Parathyroid adenoma (tissue), 2 donors: ENCODE measurements around the gene ZEB2.

Experiments used
- H2AFZ ChIP-seq: fragments of 300-600 bp; sonication (generic); one replicate; pipeline ENCODE4 v1.7.0; 2017; ENCODE audit warnings: antibody characterized with exemption, mild to moderate bottlenecking
- H3K27ac ChIP-seq: fragments of 300-600 bp; sonication (generic); one replicate; pipeline ENCODE4 v1.7.0; 2017
- H3K27me3 ChIP-seq: fragments of 300-600 bp; sonication (generic); one replicate; pipeline ENCODE4 v1.7.0; 2017; ENCODE audit warnings: low read length; ENCODE audit not compliant: control insufficient read depth, insufficient read depth
- H3K36me3 ChIP-seq: fragments of 300-600 bp; sonication (generic); one replicate; pipeline ENCODE4 v1.7.0; 2017; ENCODE audit warnings: low read length; ENCODE audit not compliant: control insufficient read depth, insufficient read depth
- H3K4me1 ChIP-seq: fragments of 300-600 bp; sonication (generic); one replicate; pipeline ENCODE4 v1.7.0; 2017; ENCODE audit warnings: control low read depth
- H3K4me2 ChIP-seq: fragments of 300-600 bp; sonication (generic); one replicate; pipeline ENCODE4 v1.7.0; 2017; ENCODE audit warnings: low read length
- H3K4me3 ChIP-seq: fragments of 300-600 bp; sonication (generic); one replicate; pipeline ENCODE4 v1.7.0; 2017; ENCODE audit warnings: low read depth, low read length
- H3K79me2 ChIP-seq: fragments of 300-600 bp; sonication (generic); one replicate; pipeline ENCODE4 v1.7.0; 2017; ENCODE audit warnings: control low read depth
- H3K9ac ChIP-seq: fragments of 300-600 bp; sonication (generic); one replicate; pipeline ENCODE4 v1.7.0; 2017; ENCODE audit warnings: mild to moderate bottlenecking
- H3K9me3 ChIP-seq: fragments of 300-600 bp; sonication (generic); one replicate; pipeline ENCODE4 v1.7.0; 2017; ENCODE audit warnings: low read length; ENCODE audit not compliant: control insufficient read depth
- TF ChIP-seq, protein P1 (sequence below): fragments of 300-600 bp; sonication (generic); IDR thresholded peaks from one replicate; pipeline ENCODE4 v1.7.0; 2017; ENCODE audit warnings: antibody characterized with exemption, mild to moderate bottlenecking
- donor health status: primary hyperparathyroidism.

The ZEB2 gene

DNA sequence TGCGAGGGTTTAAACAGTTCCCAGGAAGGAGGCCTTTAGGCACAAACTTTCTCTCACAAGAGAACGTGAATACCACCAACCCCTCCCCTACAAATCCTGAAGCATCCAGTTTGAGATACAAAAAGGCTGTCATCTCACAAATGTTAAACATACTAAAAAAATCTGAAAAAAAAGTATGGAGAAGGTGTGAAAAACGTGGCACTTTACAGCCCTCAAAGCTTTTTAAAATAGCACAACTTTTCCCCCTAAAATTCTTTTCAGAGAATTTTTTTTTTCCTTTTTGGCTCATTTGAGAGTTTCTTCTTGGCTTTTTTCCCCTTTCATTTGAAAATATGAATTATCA is 10.1 kb downstream of the ZEB2 start:
- H3K4me2 ChIP-seq = no peak overlapping the region
- no peak overlapping the region for H2AFZ ChIP-seq
- H3K79me2 ChIP-seq = no peaks in the 10 kb centered on the region
- no peak overlapping the region for H3K27ac ChIP-seq
- no peak overlapping the region for H3K9ac ChIP-seq
- H3K27me3 ChIP-seq = peaks cover 6% of the 10 kb centered on the region
- no peaks in the 10 kb centered on the region for H3K9me3 ChIP-seq
- H3K4me1 ChIP-seq = no peaks in the 10 kb centered on the region
- TF ChIP-seq, protein P1, sequence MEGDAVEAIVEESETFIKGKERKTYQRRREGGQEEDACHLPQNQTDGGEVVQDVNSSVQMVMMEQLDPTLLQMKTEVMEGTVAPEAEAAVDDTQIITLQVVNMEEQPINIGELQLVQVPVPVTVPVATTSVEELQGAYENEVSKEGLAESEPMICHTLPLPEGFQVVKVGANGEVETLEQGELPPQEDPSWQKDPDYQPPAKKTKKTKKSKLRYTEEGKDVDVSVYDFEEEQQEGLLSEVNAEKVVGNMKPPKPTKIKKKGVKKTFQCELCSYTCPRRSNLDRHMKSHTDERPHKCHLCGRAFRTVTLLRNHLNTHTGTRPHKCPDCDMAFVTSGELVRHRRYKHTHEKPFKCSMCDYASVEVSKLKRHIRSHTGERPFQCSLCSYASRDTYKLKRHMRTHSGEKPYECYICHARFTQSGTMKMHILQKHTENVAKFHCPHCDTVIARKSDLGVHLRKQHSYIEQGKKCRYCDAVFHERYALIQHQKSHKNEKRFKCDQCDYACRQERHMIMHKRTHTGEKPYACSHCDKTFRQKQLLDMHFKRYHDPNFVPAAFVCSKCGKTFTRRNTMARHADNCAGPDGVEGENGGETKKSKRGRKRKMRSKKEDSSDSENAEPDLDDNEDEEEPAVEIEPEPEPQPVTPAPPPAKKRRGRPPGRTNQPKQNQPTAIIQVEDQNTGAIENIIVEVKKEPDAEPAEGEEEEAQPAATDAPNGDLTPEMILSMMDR = no peak
- no peaks in the 10 kb centered on the region for H3K36me3 ChIP-seq
- H3K4me3 ChIP-seq = no peak overlapping the region

DNA sequence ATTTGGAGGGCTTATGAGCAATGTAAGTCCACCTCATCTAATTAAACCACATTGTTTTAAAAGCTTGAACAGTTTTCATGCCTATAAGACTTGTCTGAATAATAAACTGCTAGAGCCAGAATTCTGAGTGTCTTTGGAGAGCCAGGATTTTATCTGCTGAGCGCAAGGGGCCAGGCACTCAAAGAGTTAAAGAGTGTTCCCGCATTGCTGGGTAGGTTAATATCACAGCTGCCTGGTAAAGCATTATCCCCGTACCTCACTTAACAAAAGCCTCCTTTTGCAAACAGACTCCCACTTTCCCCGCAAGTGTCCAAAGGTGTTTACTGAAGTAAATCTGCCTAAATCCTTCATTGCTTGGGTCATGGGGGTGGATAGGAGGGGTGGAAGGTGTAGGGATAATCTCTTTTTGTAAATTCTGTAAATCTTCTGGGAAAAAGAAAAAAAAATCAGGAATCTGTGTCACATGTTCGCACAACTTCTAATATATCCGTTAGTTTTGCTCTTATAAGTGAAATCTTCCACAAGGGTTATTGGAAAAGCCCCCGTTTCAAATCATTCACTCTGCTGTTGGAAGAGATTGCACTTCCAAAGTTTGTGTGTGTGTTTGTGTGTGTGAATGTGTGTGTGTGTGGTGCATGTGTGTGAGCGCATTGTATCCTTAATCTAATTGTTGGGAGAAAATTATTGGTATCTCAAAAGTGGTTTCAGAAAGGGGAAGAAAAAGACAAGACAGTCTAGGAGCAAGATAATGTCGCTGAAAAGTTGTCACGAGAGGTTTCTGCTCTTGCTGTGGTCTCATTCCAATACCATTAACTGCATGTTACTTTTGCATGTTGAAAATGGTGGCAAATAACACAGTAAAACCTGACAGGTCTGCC is 10.7 kb downstream of the ZEB2 start:
- TF ChIP-seq, protein P1 = no peak
- H3K4me2 ChIP-seq = no peak overlapping the region
- H3K4me1 ChIP-seq = no peaks in the 10 kb centered on the region
- no peaks in the 10 kb centered on the region for H3K9me3 ChIP-seq
- H3K27me3 ChIP-seq = peaks cover 6% of the 10 kb centered on the region
- no peaks in the 10 kb centered on the region for H3K36me3 ChIP-seq
- H2AFZ ChIP-seq = no peak overlapping the region
- no peak overlapping the region for H3K9ac ChIP-seq
- H3K4me3 ChIP-seq = no peak overlapping the region
- no peak overlapping the region for H3K27ac ChIP-seq
- H3K79me2 ChIP-seq = no peaks in the 10 kb centered on the region

DNA sequence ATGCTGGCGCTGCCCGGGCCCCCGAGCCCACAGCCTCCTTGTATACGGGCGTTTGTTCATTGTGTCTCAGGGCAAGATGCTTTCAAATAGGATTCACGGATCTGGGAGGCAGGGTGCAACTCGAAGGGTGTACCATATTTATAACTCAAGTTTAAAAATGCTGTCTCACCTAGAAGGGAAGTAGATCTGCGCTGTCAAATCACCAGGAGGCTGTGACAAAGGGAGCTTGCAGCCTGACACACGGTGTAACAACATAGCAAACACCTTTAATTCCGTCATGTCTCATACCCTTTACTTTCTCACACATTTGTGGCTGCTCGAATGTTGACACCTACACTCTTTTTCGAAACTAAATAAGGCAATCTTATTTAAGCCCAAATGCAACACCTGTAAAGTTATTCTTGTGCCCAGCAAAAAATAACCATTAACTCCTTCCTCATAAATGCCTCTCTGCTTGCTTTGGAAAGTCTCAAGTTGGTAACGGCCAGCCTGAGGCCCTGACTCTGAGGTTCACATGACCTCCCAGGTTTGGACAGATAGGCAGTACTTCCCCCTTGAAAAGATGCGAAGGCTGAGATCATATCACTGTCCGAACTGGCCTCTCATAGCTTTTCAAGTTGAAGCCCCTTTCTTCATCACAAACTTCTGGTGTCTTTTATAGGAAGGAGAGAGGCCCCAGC is 11.6 kb downstream of the ZEB2 start:
- Histone ChIP-seq H3K4me3 (no peak overlapping the region), H3K4me1 (no peaks in the 10 kb centered on the region), H3K9ac (no peak overlapping the region)

DNA sequence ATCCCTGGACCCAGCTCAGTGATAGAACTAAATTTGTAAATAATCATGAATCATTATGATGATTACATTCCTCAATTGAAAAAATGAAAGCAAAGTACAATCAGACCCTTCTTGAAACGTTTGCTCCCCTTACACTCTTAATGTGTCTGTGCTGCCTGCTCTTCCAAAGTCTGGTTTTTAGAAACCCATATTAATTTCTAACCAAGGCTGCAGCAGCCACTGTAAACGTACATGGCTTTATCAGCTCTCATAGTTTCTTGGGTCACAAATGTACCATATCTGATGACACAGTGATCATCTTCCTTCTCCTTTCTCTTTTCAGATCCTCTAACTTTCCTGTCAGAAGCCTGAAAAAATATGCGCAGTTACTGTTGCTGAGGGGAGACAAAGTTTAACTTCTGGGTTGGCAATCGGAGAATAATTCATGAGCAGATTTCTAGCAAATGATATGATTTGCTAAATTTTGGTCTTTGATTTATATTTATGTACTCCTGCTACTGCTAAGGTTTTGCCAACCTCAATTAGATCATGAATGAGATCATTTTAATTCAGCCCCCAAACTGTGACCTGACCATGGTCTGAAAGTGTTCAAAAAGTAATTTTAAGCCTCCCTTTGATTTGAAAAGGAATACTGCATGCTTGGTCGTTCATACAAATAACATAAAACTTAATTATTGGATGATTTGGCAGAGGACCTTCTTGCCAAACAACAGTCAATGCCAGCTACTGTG is 12.3 kb downstream of the ZEB2 start:
- Histone ChIP-seq H3K4me2 (no peak overlapping the region), H3K27me3 (peaks cover 6% of the 10 kb centered on the region), H3K36me3 (no peaks in the 10 kb centered on the region), H3K27ac (no peak overlapping the region), H3K4me3 (no peak overlapping the region), H3K9me3 (no peaks in the 10 kb centered on the region), H3K9ac (no peak overlapping the region), H3K79me2 (no peaks in the 10 kb centered on the region), H3K4me1 (no peaks in the 10 kb centered on the region), H2AFZ (no peak overlapping the region)
- TF ChIP-seq, protein P1 = no peak

More for the DNA sequence above, 11.6 kb downstream of the ZEB2 start:
- TF ChIP-seq, protein P1 = no peak
- no peaks in the 10 kb centered on the region for H3K79me2 ChIP-seq
- H3K9me3 ChIP-seq = no peaks in the 10 kb centered on the region
- no peak overlapping the region for H3K27ac ChIP-seq
- peaks cover 6% of the 10 kb centered on the region for H3K27me3 ChIP-seq
- no peak overlapping the region for H2AFZ ChIP-seq
- no peak overlapping the region for H3K4me2 ChIP-seq
- H3K36me3 ChIP-seq = no peaks in the 10 kb centered on the region
